ENCODE results near the gene PNLIP. TPM values are rescaled to one million over a fixed set of nuclear protein-coding genes. Genes with fewer than 3 reads are reported as not detected.

The PNLIP gene
- total RNA-seq, 4 donors from 2014 or later = not detected

GRCh38 chr10:116566932-116567331, 21.2 kb downstream of the PNLIP start:
- Histone ChIP-seq H3K4me3 (replicated peaks in 1 of 3) (no peak overlapping the region), H3K36me3 (no peaks in the 10 kb centered on the region)
- intact Hi-C loops (cut with DNase I) = no loop called here

GRCh38 chr10:116567335-116567734, 21.6 kb downstream of the PNLIP start:
- Histone ChIP-seq H3K36me3 (no peaks in the 10 kb centered on the region), H3K9me3 (no peaks in the 10 kb centered on the region), H3K27me3 (no peaks in the 10 kb centered on the region), H3K4me1 (no peaks in the 10 kb centered on the region), H3K4me3 (replicated peaks in 1 of 3) (no peak overlapping the region), H3K27ac (no peak overlapping the region)
- intact Hi-C loops (cut with DNase I) = no loop called here
- 74 to 84% methylated on average over 3 of the region's 3 CpGs for WGBS, 2 donors
- TF ChIP-seq, protein P1, sequence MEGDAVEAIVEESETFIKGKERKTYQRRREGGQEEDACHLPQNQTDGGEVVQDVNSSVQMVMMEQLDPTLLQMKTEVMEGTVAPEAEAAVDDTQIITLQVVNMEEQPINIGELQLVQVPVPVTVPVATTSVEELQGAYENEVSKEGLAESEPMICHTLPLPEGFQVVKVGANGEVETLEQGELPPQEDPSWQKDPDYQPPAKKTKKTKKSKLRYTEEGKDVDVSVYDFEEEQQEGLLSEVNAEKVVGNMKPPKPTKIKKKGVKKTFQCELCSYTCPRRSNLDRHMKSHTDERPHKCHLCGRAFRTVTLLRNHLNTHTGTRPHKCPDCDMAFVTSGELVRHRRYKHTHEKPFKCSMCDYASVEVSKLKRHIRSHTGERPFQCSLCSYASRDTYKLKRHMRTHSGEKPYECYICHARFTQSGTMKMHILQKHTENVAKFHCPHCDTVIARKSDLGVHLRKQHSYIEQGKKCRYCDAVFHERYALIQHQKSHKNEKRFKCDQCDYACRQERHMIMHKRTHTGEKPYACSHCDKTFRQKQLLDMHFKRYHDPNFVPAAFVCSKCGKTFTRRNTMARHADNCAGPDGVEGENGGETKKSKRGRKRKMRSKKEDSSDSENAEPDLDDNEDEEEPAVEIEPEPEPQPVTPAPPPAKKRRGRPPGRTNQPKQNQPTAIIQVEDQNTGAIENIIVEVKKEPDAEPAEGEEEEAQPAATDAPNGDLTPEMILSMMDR (IDR thresholded peaks at IDR 0.05) = no peak
- no peak for TF ChIP-seq POLR2A (IDR thresholded peaks at IDR 0.05)
- DNase-seq = no peak

More at GRCh38 chr10:116566932-116567331, 21.2 kb downstream of the PNLIP start:
- no peak for TF ChIP-seq POLR2A (IDR thresholded peaks at IDR 0.05)
- TF ChIP-seq, protein P1 (IDR thresholded peaks at IDR 0.05) = no peak
- no peaks in the 10 kb centered on the region for H3K27me3 ChIP-seq
- H3K27ac ChIP-seq = no peak overlapping the region
- no peaks in the 10 kb centered on the region for H3K9me3 ChIP-seq
- DNase-seq = no peak
- no peaks in the 10 kb centered on the region for H3K4me1 ChIP-seq

DNA sequence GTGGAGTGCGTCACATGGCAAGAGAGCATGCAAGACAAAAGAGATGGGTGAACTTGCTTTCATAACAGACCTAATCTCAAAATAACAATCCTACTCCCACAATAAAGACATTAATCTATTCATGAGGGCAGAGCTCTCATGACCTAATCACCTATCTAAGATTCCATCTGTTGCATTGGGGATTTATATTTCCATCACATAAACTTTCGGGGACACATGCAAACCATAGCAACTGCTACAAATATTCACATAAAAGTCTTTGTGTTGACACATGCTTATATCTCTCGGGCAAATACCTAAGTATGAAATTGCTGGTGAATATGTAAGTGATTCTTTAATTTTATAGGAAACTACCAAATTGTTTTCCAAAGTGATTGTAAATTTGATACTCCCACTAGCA, 29.1 kb downstream of the PNLIP start:
- 84 to 88% methylated on average over 3 of the region's 3 CpGs for WGBS, 2 donors
- no peak for DNase-seq

DNA sequence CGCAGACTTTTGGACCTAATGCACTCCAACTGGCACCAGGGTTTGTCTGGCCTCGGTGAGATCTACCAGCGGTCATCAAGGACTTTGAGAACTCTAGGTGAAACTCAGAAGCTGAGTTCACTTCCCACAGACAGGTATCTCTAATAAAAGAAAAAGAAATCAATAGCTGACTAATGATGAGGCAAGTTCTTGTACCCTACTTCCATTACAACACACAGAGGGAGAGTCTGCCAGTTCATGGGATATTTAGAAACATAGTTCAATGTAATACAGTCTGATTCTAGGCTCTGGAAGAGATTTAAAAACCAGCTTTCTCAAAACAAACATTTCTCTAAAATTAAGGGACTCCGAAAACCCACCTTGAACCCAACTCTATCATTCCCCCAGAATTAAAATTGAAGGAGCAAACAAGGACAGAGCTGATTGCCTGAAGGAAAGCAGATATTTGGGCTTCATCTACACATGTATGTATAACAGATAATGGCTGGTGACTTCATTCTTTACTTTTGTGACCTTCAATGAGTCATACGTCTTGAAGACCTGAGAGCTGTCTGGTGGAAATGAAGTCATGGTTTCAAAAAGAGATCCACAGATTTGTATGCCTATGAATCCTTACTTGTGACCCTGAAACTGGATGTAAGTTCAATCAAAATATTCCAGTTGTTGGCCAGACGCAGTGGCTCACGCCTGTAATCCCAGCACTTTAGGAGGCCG, 42.3 kb downstream of the PNLIP start:
- H3K27ac ChIP-seq = no peak overlapping the region
- intact Hi-C loops (cut with DNase I) = no loop called here

More for the DNA sequence above, 29.1 kb downstream of the PNLIP start:
- TF ChIP-seq, protein P1 (IDR thresholded peaks at IDR 0.05) = no peak
- TF ChIP-seq POLR2A (IDR thresholded peaks at IDR 0.05) = no peak
- no peaks in the 10 kb centered on the region for H3K9me3 ChIP-seq
- H3K4me1 ChIP-seq = no peaks in the 10 kb centered on the region
- H3K27me3 ChIP-seq = no peaks in the 10 kb centered on the region
- H3K27ac ChIP-seq = no peak overlapping the region
- intact Hi-C loops (cut with DNase I) = no loop called here
- no peaks in the 10 kb centered on the region for H3K36me3 ChIP-seq
- no peak overlapping the region for H3K4me3 ChIP-seq (replicated peaks in 1 of 3)

GRCh38 chr10:116588995-116589394, 43.3 kb downstream of the PNLIP start:
- no peak overlapping the region for H3K27ac ChIP-seq
- H3K27me3 ChIP-seq = no peaks in the 10 kb centered on the region
- 91 to 93% methylated on average over 2 of the region's 2 CpGs for WGBS, 2 donors
- DNase-seq = no peak
- H3K9me3 ChIP-seq = no peaks in the 10 kb centered on the region
- H3K4me3 ChIP-seq (replicated peaks in 1 of 3) = no peak overlapping the region
- intact Hi-C loops (cut with DNase I) = no loop called here
- H3K36me3 ChIP-seq = no peaks in the 10 kb centered on the region
- TF ChIP-seq, protein P1 (IDR thresholded peaks at IDR 0.05) = no peak
- no peak for TF ChIP-seq POLR2A (IDR thresholded peaks at IDR 0.05)
- no peaks in the 10 kb centered on the region for H3K4me1 ChIP-seq

More for the DNA sequence above, 42.3 kb downstream of the PNLIP start:
- WGBS, 2 donors = 87 to 91% methylated on average over 8 of the region's 8 CpGs
- no peak for DNase-seq
- TF ChIP-seq, protein P1 (IDR thresholded peaks at IDR 0.05) = no peak
- no peak for TF ChIP-seq POLR2A (IDR thresholded peaks at IDR 0.05)
- Histone ChIP-seq H3K4me3 (replicated peaks in 1 of 3) (no peak overlapping the region), H3K36me3 (no peaks in the 10 kb centered on the region), H3K9me3 (no peaks in the 10 kb centered on the region), H3K27me3 (no peaks in the 10 kb centered on the region), H3K4me1 (no peaks in the 10 kb centered on the region)
